A549 (cell line): ENCODE results near the gene CSNK1E. TPM values are rescaled to one million over a fixed set of nuclear protein-coding genes. Genes with fewer than 3 reads are reported as not detected.

Experiments used
- ATAC-seq, 2 experiments: fragments of 200-7000 bp in 1 of 2; fragments of >200 bp in 1 of 2; cut with Nextera tagmentation in 1 of 2; cut with Tn5 transposase in 1 of 2; 3 replicates each; pipeline versions ENCODE4 v1.8.0 to v1.9.1; 2018 to 2020; ENCODE audit warnings: mild to moderate bottlenecking in 1 of 2, moderate library complexity in 1 of 2
- CTCF ChIA-PET: fragments of 300-600 bp; sonication (Branson Sonifier 250); formaldehyde crosslinking; extraction: SDS; loops from one replicate; lab custom pipeline; 2021; ENCODE audit warnings: antibody characterized with exemption, inconsistent platforms; lab: Yijun Ruan, JAX
- POLR2A ChIA-PET: fragments of 350-600 bp; formaldehyde crosslinking; extraction: SDS; loops from one replicate; lab custom pipeline; 2021; ENCODE audit warnings: antibody characterized with exemption, inconsistent platforms; lab: Yijun Ruan, JAX
- DNase-seq, 2 experiments: peaks; one replicate each; pipeline versions ENCODE4 v3.0.0 to v3.0.0-alpha.2; 2011 to 2016; ENCODE audit warnings: low read depth in 1 of 2, low spot score in 1 of 2
- FAIRE-seq: peaks from 2 replicates; lab custom pipeline; 2011; peaks lifted over from hg19 to GRCh38; lab: Jason Lieb, UNC
- H3K27ac ChIP-seq, 2 experiments: fragments of >200 bp; sonication (Bioruptor Twin); formaldehyde crosslinking; 3 replicates each; pipeline ENCODE4 v1.5.1; 2016 to 2017
- H3K4me1 ChIP-seq: fragments of >200 bp; sonication (Bioruptor Twin); formaldehyde crosslinking; 3 replicates; pipeline ENCODE4 v1.6.1; 2016
- H3K4me2 ChIP-seq: fragments of >200 bp; sonication (Bioruptor Twin); formaldehyde crosslinking; 3 replicates; pipeline ENCODE4 v1.6.1; 2016
- H3K4me3 ChIP-seq: fragments of >200 bp; sonication (Bioruptor Twin); formaldehyde crosslinking; 3 replicates; pipeline ENCODE4 v1.5.1; 2016
- H3K9me3 ChIP-seq: fragments of >200 bp; sonication (Bioruptor Twin); formaldehyde crosslinking; 3 replicates; pipeline ENCODE4 v1.6.1; 2016
- CEBPB ChIP-seq, 2 experiments: fragments of >200 bp in 1 of 2; sonication (Bioruptor Twin) in 1 of 2; formaldehyde crosslinking in 1 of 2; IDR thresholded peaks; 2 replicates each; pipeline ENCODE4 v1.6.1; 2012 to 2016
- CHD2 ChIP-seq: fragments of 150-350 bp; IDR thresholded peaks from 2 replicates; pipeline ENCODE4 v1.6.1; 2014; ENCODE audit warnings: low read length; ENCODE audit not compliant: partially characterized antibody
- E2F6 ChIP-seq: IDR thresholded peaks from 2 replicates; pipeline ENCODE4 v1.6.1; 2012; ENCODE audit warnings: low read depth, borderline replicate concordance
- EP300 ChIP-seq, 2 experiments: fragments of >200 bp; sonication (Bioruptor Twin); formaldehyde crosslinking; IDR thresholded peaks; 2 replicates in 1 of 2; 3 replicates in 1 of 2; pipeline ENCODE4 v1.6.1; 2016 to 2017
- ESRRA ChIP-seq: fragments of 150-350 bp; IDR thresholded peaks from 2 replicates; pipeline ENCODE4 v1.6.1; 2014; ENCODE audit warnings: mild to moderate bottlenecking, low read length, borderline replicate concordance
- FOSB ChIP-seq: fragments of 250-450 bp; sonication (Bioruptor Pico); IDR thresholded peaks from 2 replicates; pipeline ENCODE4 v1.5.0; 2020; ENCODE audit warnings: mild to moderate bottlenecking, moderate library complexity
- FOXS1 ChIP-seq: fragments of 250-450 bp; sonication (Bioruptor Pico); IDR thresholded peaks from 2 replicates; pipeline ENCODE4 v1.5.0; 2020; ENCODE audit warnings: mild to moderate bottlenecking, moderate library complexity
- HEYL ChIP-seq: fragments of 250-450 bp; sonication (Bioruptor Pico); IDR thresholded peaks from 2 replicates; pipeline ENCODE4 v1.8.0; 2021; ENCODE audit warnings: mild to moderate bottlenecking, moderate library complexity
- HMGXB4 ChIP-seq: fragments of 250-450 bp; sonication (Bioruptor Pico); IDR thresholded peaks from 2 replicates; pipeline ENCODE4 v1.5.0; 2021; ENCODE audit warnings: mild to moderate bottlenecking, moderate library complexity, borderline replicate concordance
- HOXB5 ChIP-seq: fragments of 250-450 bp; sonication (Bioruptor Pico); IDR thresholded peaks from 2 replicates; pipeline ENCODE4 v1.5.0; 2020; ENCODE audit warnings: mild to moderate bottlenecking, moderate library complexity
- JUN ChIP-seq, 2 experiments: fragments of >200 bp; sonication (Bioruptor Twin); formaldehyde crosslinking; IDR thresholded peaks; 2 replicates in 1 of 2; 3 replicates in 1 of 2; pipeline ENCODE4 v1.6.1; 2016 to 2017
- KDM1A ChIP-seq: fragments of 200-600 bp; sonication (generic); IDR thresholded peaks from 2 replicates; pipeline ENCODE4 v1.6.1; 2016; ENCODE audit warnings: low read depth, mild to moderate bottlenecking
- MAFK ChIP-seq: fragments of 450-650 bp; IDR thresholded peaks from 2 replicates; pipeline ENCODE4 v1.6.1; 2014; ENCODE audit not compliant: partially characterized antibody
- MAZ ChIP-seq: fragments of 150-350 bp; IDR thresholded peaks from 2 replicates; pipeline ENCODE4 v1.6.1; 2014; ENCODE audit warnings: antibody characterized with exemption, low read depth, low read length, borderline replicate concordance
- NFE2L2 ChIP-seq: fragments of 150-350 bp; conservative IDR thresholded peaks from 2 replicates; pipeline ENCODE4 v1.6.1; 2014; ENCODE audit warnings: low read length
- NPAS2 ChIP-seq: fragments of 250-450 bp; sonication (Bioruptor Pico); IDR thresholded peaks from 2 replicates; pipeline ENCODE4 v1.8.0; 2022; ENCODE audit warnings: mild to moderate bottlenecking, moderate library complexity, borderline replicate concordance
- POLR2A ChIP-seq: IDR thresholded peaks from 2 replicates; pipeline ENCODE4 v1.6.1; 2012; ENCODE audit warnings: mild to moderate bottlenecking, low read length
- POLR2AphosphoS2 ChIP-seq: conservative IDR thresholded peaks from 2 replicates; pipeline ENCODE4 v1.6.1; 2012; ENCODE audit warnings: low read length, improper control_type of control experiment, inconsistent platforms
- RAD21 ChIP-seq, 2 experiments: fragments of >200 bp in 1 of 2; sonication (Bioruptor Twin) in 1 of 2; formaldehyde crosslinking in 1 of 2; IDR thresholded peaks in 1 of 2; conservative IDR thresholded peaks in 1 of 2; 2 replicates in 1 of 2; 3 replicates in 1 of 2; pipeline ENCODE4 v1.6.1; 2012 to 2018; ENCODE audit warnings: inconsistent platforms in 1 of 2
- TFCP2L1 ChIP-seq: fragments of 250-450 bp; sonication (Bioruptor Pico); IDR thresholded peaks from 2 replicates; pipeline ENCODE4 v1.5.0; 2021; ENCODE audit warnings: mild to moderate bottlenecking
- ZC3H11A ChIP-seq: fragments of 450-650 bp; IDR thresholded peaks from 2 replicates; pipeline ENCODE4 v1.6.1; 2014; ENCODE audit warnings: antibody characterized with exemption, mild to moderate bottlenecking
- ZFP36 ChIP-seq: fragments of 450-650 bp; IDR thresholded peaks from 2 replicates; pipeline ENCODE4 v1.6.1; 2014; ENCODE audit warnings: borderline replicate concordance; ENCODE audit not compliant: partially characterized antibody
- ZSCAN20 ChIP-seq: fragments of 250-450 bp; sonication (Bioruptor Pico); IDR thresholded peaks from 2 replicates; pipeline ENCODE4 v1.8.0; 2022; ENCODE audit warnings: mild to moderate bottlenecking, moderate library complexity
- WGBS: methylation state at CpG from one replicate; pipeline ENCODE4 v1.1.6; 2017; ENCODE audit errors: missing lambda C conversion rate; 5-methylcytosine and 5-hydroxymethylcytosine counted together
- polyA plus RNA-seq, 4 experiments: library from polyadenylated mRNA; depleted of rRNA in 3 of 4; stranded (reverse); fragments of >200 nt; fragmentation: RNase III in 1 of 4; extraction: RNeasy Plus Mini Kit Qiagen cat#74134 plus additional on column Dnase treatment in 1 of 4; gene quantifications; 2 replicates in 3 of 4; 3 replicates in 1 of 4; pipeline ENCODE4 v1.2.3, GENCODE V29; 2011 to 2017
- TF ChIP-seq, protein P1 (sequence below): fragments of 250-450 bp; sonication (Bioruptor Pico); IDR thresholded peaks from 2 replicates; pipeline ENCODE4 v1.5.0; 2020; ENCODE audit warnings: low read depth, mild to moderate bottlenecking, moderate library complexity
- TF ChIP-seq, protein P2 (sequence below): fragments of >200 bp; sonication (Bioruptor Twin); formaldehyde crosslinking; IDR thresholded peaks from 2 replicates; pipeline ENCODE4 v1.6.1; 2016
- TF ChIP-seq, protein P3 (sequence below): fragments of >200 bp; sonication (Bioruptor Twin); formaldehyde crosslinking; IDR thresholded peaks from 3 replicates; pipeline ENCODE4 v1.6.1; 2016
- TF ChIP-seq, protein P4 (sequence below): fragments of 450-650 bp; IDR thresholded peaks from 2 replicates; pipeline ENCODE4 v1.6.1; 2014; ENCODE audit warnings: antibody characterized with exemption
- TF ChIP-seq, protein P5 (sequence below): IDR thresholded peaks from 2 replicates; pipeline ENCODE4 v1.6.1; 2012

The CSNK1E gene
- polyA plus RNA-seq, 2 of the 4 experiments (the other 2 are of a cell fraction) = 59.3 to 60.9 TPM

DNA sequence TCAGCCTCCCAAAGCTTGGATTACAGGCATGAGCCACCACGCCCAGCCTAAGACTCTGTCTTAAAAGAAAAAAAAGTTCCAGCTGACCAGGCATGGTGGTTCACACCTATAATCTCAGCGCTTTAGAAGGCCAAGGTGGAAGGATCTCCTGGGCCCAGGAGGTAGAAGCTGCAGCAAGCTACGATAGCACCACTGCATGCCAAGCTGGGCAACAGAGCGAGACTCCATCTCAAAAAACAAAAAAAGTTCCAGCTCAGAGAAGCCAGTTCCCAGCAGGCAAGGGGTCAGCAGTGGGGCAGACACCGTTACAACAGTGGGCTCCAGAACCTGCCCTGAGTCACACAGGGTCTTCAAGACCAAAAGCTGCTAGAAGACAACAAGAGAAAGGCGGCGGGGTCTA lies 47.8 kb downstream of the CSNK1E start:
- POLR2A ChIA-PET = no interaction called here
- Histone ChIP-seq H3K4me1 (peaks cover 29% of the 10 kb centered on the region; the same call in 2 of the 3 replicates), H3K4me2 (no peak overlapping the region), H3K27ac (no peak overlapping the region), H3K9me3 (no peaks in the 10 kb centered on the region), H3K4me3 (no peak overlapping the region)
- TF ChIP-seq CEBPB (IDR thresholded peaks at IDR 0.05) (no peak), HEYL (no peak), JUN (IDR thresholded peaks at IDR 0.05) (no peak), CHD2 (no peak), HMGXB4 (CRISPR knock-in tag) (no peak), ZSCAN20 (CRISPR knock-in tag) (no peak), FOSB (CRISPR knock-in tag) (no peak), KDM1A (no peak), TFCP2L1 (no peak), ZC3H11A (no peak), E2F6 (no peak), RAD21 (conservative IDR thresholded peaks at IDR 0.05 in 1 of 2, IDR thresholded peaks at IDR 0.05 in 1 of 2) (no peak), ESRRA (no peak), NPAS2 (CRISPR knock-in tag) (no peak), POLR2AphosphoS2 (no peak), NFE2L2 (no peak)
- TF ChIP-seq, protein P1, sequence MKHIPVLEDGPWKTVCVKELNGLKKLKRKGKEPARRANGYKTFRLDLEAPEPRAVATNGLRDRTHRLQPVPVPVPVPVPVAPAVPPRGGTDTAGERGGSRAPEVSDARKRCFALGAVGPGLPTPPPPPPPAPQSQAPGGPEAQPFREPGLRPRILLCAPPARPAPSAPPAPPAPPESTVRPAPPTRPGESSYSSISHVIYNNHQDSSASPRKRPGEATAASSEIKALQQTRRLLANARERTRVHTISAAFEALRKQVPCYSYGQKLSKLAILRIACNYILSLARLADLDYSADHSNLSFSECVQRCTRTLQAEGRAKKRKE (CRISPR knock-in tag) = no peak
- TF ChIP-seq, protein P2, sequence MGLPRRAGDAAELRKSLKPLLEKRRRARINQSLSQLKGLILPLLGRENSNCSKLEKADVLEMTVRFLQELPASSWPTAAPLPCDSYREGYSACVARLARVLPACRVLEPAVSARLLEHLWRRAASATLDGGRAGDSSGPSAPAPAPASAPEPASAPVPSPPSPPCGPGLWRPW = no peak
- TF ChIP-seq, protein P3, sequence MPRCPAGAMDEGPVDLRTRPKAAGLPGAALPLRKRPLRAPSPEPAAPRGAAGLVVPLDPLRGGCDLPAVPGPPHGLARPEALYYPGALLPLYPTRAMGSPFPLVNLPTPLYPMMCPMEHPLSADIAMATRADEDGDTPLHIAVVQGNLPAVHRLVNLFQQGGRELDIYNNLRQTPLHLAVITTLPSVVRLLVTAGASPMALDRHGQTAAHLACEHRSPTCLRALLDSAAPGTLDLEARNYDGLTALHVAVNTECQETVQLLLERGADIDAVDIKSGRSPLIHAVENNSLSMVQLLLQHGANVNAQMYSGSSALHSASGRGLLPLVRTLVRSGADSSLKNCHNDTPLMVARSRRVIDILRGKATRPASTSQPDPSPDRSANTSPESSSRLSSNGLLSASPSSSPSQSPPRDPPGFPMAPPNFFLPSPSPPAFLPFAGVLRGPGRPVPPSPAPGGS = no peak
- no peak for DNase-seq
- 93% methylated on average over 7 of the region's 7 CpGs for WGBS
- no peak for ATAC-seq
- FAIRE-seq = no peak
- CTCF ChIA-PET = no interaction called here

- WGBS = 92% methylated on average over 4 of the region's 4 CpGs
- no peak for FAIRE-seq
- CTCF ChIA-PET = interaction anchor here (0.6 to 1.4 kb wide), 2 partner anchors 28 to 239 kb away, joined by 3 read pairs; no protein-coding TSS in a partner anchor
- peaks cover 23% of the 10 kb centered on the region; the same call in 2 of the 3 replicates for H3K4me1 ChIP-seq
- H3K4me2 ChIP-seq = no peak overlapping the region
- no peak for DNase-seq
- H3K9me3 ChIP-seq = no peaks in the 10 kb centered on the region
- POLR2A ChIA-PET = no interaction called here
- H3K27ac ChIP-seq = no peak overlapping the region
- no peak for ATAC-seq
- H3K4me3 ChIP-seq = no peak overlapping the region
- TF ChIP-seq, protein P4, sequence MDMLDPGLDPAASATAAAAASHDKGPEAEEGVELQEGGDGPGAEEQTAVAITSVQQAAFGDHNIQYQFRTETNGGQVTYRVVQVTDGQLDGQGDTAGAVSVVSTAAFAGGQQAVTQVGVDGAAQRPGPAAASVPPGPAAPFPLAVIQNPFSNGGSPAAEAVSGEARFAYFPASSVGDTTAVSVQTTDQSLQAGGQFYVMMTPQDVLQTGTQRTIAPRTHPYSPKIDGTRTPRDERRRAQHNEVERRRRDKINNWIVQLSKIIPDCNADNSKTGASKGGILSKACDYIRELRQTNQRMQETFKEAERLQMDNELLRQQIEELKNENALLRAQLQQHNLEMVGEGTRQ = no peak
- no peak for TF ChIP-seq POLR2A
- no peak for TF ChIP-seq MAZ
- TF ChIP-seq, protein P5, sequence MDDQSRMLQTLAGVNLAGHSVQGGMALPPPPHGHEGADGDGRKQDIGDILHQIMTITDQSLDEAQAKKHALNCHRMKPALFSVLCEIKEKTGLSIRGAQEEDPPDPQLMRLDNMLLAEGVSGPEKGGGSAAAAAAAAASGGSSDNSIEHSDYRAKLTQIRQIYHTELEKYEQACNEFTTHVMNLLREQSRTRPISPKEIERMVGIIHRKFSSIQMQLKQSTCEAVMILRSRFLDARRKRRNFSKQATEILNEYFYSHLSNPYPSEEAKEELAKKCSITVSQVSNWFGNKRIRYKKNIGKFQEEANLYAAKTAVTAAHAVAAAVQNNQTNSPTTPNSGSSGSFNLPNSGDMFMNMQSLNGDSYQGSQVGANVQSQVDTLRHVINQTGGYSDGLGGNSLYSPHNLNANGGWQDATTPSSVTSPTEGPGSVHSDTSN = no peak
- TF ChIP-seq MAFK = no peak
- TF ChIP-seq NPAS2 (CRISPR knock-in tag) = no peak
- no peak for TF ChIP-seq ZFP36
- no peak for TF ChIP-seq HOXB5 (CRISPR knock-in tag)
- TF ChIP-seq FOXS1 (CRISPR knock-in tag) = no peak
- no peak for TF ChIP-seq CHD2
- no peak for TF ChIP-seq JUN (IDR thresholded peaks at IDR 0.05)
- no peak for TF ChIP-seq EP300 (IDR thresholded peaks at IDR 0.05)
- no peak for TF ChIP-seq FOSB (CRISPR knock-in tag)
- no peak for TF ChIP-seq HMGXB4 (CRISPR knock-in tag)
- TF ChIP-seq, protein P3 = no peak
These were observed 50.1 kb downstream of the CSNK1E start for GRCh38 chr22:38267086-38267485.
